Upper lobe of left lung (tissue), 4 donors: Measurements from ENCODE around the gene ANO3.

Experiments
- EP300 ChIP-seq, 4 donors: sonication (generic); formaldehyde crosslinking; IDR thresholded peaks; one replicate each; pipeline ENCODE4 v1.5.1; 2017; ENCODE audit warnings: antibody characterized with exemption in 4 of 4, control low read depth in 2 of 4
- POLR2A ChIP-seq, 4 donors: fragments of 450-650 bp; IDR thresholded peaks; one replicate each; pipeline ENCODE4 v1.5.1; 2016 to 2017; ENCODE audit warnings: antibody characterized with exemption in 4 of 4, mild to moderate bottlenecking in 2 of 4
- POLR2AphosphoS5 ChIP-seq, 2 donors: sonication (generic); formaldehyde crosslinking; IDR thresholded peaks; one replicate each; pipeline ENCODE4 v1.5.1; 2017; ENCODE audit warnings: antibody characterized with exemption in 2 of 2
- TF ChIP-seq, protein P1 (sequence below), 6 experiments: fragments of 450-650 bp in 4 of 6; fragments of 200-600 bp in 2 of 6; sonication (generic) in 2 of 6; IDR thresholded peaks; one replicate each; pipeline ENCODE4 v1.5.1; 2016 to 2019; ENCODE audit warnings: antibody characterized with exemption in 6 of 6

DNA sequence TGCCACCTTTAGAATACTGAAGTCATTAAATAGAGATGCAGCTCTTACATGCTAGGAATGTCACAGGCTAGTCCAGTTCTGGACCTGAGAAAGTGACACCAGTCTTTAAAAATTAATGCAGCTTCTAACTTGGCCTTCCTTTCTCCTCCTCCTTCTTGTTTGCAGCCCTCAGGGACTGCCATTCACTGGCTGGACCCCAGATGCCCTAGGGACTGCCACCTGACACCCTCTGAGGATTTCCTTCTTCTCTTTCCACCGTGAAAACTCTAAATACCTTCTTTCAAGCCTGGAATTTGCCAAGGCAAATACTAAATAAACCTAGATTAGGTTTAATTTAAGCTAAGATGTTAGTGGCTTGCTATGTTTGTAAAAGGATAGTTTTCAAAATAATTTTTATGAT is 161.7 kb downstream of the ANO3 start:
- TF ChIP-seq POLR2A (IDR thresholded peaks at IDR 0.05), result no peak
- TF ChIP-seq POLR2AphosphoS5 (IDR thresholded peaks at IDR 0.05), result no peak
- TF ChIP-seq, protein P1, sequence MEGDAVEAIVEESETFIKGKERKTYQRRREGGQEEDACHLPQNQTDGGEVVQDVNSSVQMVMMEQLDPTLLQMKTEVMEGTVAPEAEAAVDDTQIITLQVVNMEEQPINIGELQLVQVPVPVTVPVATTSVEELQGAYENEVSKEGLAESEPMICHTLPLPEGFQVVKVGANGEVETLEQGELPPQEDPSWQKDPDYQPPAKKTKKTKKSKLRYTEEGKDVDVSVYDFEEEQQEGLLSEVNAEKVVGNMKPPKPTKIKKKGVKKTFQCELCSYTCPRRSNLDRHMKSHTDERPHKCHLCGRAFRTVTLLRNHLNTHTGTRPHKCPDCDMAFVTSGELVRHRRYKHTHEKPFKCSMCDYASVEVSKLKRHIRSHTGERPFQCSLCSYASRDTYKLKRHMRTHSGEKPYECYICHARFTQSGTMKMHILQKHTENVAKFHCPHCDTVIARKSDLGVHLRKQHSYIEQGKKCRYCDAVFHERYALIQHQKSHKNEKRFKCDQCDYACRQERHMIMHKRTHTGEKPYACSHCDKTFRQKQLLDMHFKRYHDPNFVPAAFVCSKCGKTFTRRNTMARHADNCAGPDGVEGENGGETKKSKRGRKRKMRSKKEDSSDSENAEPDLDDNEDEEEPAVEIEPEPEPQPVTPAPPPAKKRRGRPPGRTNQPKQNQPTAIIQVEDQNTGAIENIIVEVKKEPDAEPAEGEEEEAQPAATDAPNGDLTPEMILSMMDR (IDR thresholded peaks at IDR 0.05), result no peak
- no peak for TF ChIP-seq EP300 (IDR thresholded peaks at IDR 0.05)
